Neuronal stem cell (in vitro differentiated cells): ENCODE data around the gene UTS2B.

Source experiments
- DNase-seq: peaks from one replicate; pipeline ENCODE4 v3.0.0-alpha.2; 2013; ENCODE audit warnings: low spot score
- H2AFZ ChIP-seq: one replicate; pipeline ENCODE4 v1.6.1; 2013; ENCODE audit warnings: mild to moderate bottlenecking, low read length, inconsistent platforms
- H2AK5ac ChIP-seq: 2 replicates; pipeline ENCODE4 v1.6.1; 2013; ENCODE audit warnings: low read depth, mild to moderate bottlenecking, inconsistent platforms, low read length, moderate library complexity, mixed read lengths
- H2BK120ac ChIP-seq: 2 replicates; pipeline ENCODE4 v1.6.1; 2013; ENCODE audit warnings: low read depth, mild to moderate bottlenecking, inconsistent platforms, low read length, moderate library complexity, mixed read lengths
- H2BK12ac ChIP-seq: one replicate; pipeline ENCODE4 v1.6.1; 2013; ENCODE audit warnings: low read length, inconsistent platforms
- H2BK15ac ChIP-seq: 2 replicates; pipeline ENCODE4 v1.6.1; 2013; ENCODE audit warnings: mild to moderate bottlenecking, low read length, inconsistent platforms, mixed read lengths
- H2BK5ac ChIP-seq: one replicate; pipeline ENCODE4 v1.6.1; 2013; ENCODE audit warnings: inconsistent platforms, mild to moderate bottlenecking, low read length, moderate library complexity
- H3K14ac ChIP-seq: one replicate; pipeline ENCODE4 v1.6.1; 2013; ENCODE audit warnings: low read length, inconsistent platforms
- H3K18ac ChIP-seq: 2 replicates; pipeline ENCODE4 v1.6.1; 2013; ENCODE audit warnings: low read length, inconsistent platforms
- H3K23ac ChIP-seq: 2 replicates; pipeline ENCODE4 v1.6.1; 2013; ENCODE audit warnings: low read depth, mild to moderate bottlenecking, mixed read lengths, low read length, inconsistent platforms; ENCODE audit not compliant: poor library complexity
- H3K27ac ChIP-seq: replicated peaks from 3 replicates; pipeline ENCODE4 v1.5.1; 2013; ENCODE audit warnings: low read length, inconsistent platforms
- H3K27me3 ChIP-seq, 3 experiments: 2 replicates each; pipeline ENCODE4 v1.6.1; 2013; ENCODE audit warnings: low read length in 3 of 3, mild to moderate bottlenecking in 2 of 3, inconsistent platforms in 1 of 3, low read depth in 1 of 3, mixed read lengths in 1 of 3, moderate library complexity in 1 of 3; ENCODE audit not compliant: control insufficient read depth in 3 of 3, insufficient read depth in 3 of 3
- H3K36me3 ChIP-seq, 2 donors: replicated peaks in 1 of 2; 2 replicates each; pipeline ENCODE4 v1.6.1; 2013; ENCODE audit warnings: low read length in 2 of 2; ENCODE audit not compliant: control insufficient read depth in 2 of 2, insufficient read depth in 2 of 2
- H3K4ac ChIP-seq: 2 replicates; pipeline ENCODE4 v1.6.1; 2013; ENCODE audit warnings: inconsistent platforms, mild to moderate bottlenecking, low read length, moderate library complexity
- H3K4me1 ChIP-seq, 2 donors: 1 replicate in 1 of 2; 2 replicates in 1 of 2; pipeline ENCODE4 v1.6.1; 2013; ENCODE audit warnings: low read length in 2 of 2, low read depth in 1 of 2; ENCODE audit not compliant: control insufficient read depth in 2 of 2, insufficient read depth in 1 of 2
- H3K4me2 ChIP-seq: one replicate; pipeline ENCODE4 v1.6.1; 2013; ENCODE audit warnings: mild to moderate bottlenecking, low read length, inconsistent platforms; ENCODE audit not compliant: insufficient read depth, poor library complexity, severe bottlenecking
- H3K4me3 ChIP-seq, 2 donors: 2 replicates each; pipeline ENCODE4 v1.5.1; 2013; ENCODE audit warnings: low read length in 2 of 2, mild to moderate bottlenecking in 2 of 2, inconsistent platforms in 1 of 2, moderate library complexity in 1 of 2
- H3K79me1 ChIP-seq: one replicate; pipeline ENCODE4 v1.6.1; 2013; ENCODE audit warnings: low read depth, mild to moderate bottlenecking, inconsistent platforms, low read length, moderate library complexity
- H3K9ac ChIP-seq: one replicate; pipeline ENCODE4 v1.6.1; 2013; ENCODE audit warnings: mild to moderate bottlenecking, low read depth, low read length, inconsistent platforms; ENCODE audit not compliant: poor library complexity
- H3K9me3 ChIP-seq, 2 donors: replicated peaks in 1 of 2; 2 replicates each; pipeline versions ENCODE3 to v1.6.1; 2013; ENCODE audit warnings: low read length in 2 of 2, mild to moderate bottlenecking in 2 of 2, inconsistent platforms in 1 of 2, low read depth in 1 of 2, mixed read lengths in 1 of 2, moderate library complexity in 1 of 2; ENCODE audit not compliant: control insufficient read depth in 2 of 2, insufficient read depth in 1 of 2
- H4K8ac ChIP-seq: one replicate; pipeline ENCODE4 v1.6.1; 2013; ENCODE audit warnings: low read depth, mild to moderate bottlenecking, inconsistent platforms, low read length, moderate library complexity
- H4K91ac ChIP-seq: one replicate; pipeline ENCODE4 v1.6.1; 2013; ENCODE audit warnings: low read length, low read depth, mild to moderate bottlenecking, inconsistent platforms; ENCODE audit not compliant: poor library complexity
- WGBS, 2 donors: extraction: QIAGEN DNeasy Blood & Tissue Kit; methylation state at CpG; one replicate each; pipeline ENCODE4 v1.1.7; 2013; ENCODE audit warnings: missing lambda C conversion rate in 2 of 2, mixed read lengths in 1 of 2; ENCODE audit not compliant: insufficient read length in 2 of 2, insufficient replicate concordance in 1 of 2; ENCODE audit errors: extremely low coverage in 2 of 2; 5-methylcytosine and 5-hydroxymethylcytosine counted together

The UTS2B gene

DNA sequence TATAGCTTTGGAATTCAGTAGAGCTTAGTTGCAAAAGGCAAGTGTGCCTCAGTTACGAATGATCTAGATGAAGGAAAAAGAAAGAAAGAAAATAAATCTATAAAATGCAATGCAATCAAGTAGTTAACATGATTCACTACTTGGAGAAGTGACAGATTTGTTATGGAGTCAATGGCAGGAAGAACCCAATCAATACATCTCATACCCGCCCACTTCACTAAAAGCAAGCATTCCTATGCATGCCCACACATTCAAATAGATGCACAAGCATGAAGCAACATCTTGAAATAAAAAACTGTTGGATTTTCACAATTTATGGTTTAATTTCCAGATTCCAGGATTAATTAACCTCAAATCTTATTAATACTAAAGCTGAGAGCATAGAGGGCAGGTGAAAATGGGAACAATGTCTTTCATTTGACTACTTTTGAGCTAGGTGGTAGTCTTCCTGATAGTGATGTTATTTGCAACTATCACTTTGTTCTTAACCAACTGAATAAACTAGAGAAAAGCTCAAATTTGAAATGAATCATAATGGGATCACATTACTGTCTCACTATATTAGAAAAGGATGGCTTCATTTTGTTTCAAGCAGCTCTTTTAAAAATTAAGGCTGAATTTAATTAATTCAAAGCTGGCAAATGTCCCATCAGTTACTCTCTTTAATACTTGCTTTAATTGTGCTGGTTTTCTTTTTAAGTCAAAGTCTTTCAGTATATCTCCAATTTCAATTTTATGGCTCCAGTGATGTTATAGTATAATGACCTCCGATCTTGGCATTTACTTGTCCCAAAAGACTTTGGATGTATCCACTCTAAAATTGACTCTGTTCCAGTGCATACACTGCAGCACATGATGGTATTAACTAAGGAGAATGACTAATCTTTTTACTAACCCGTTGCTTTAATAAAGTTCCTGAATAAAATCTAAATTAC, 47.8 kb downstream of the UTS2B start:
- Histone ChIP-seq H2BK15ac (no peak overlapping the region), H3K79me1 (no peaks in the 10 kb centered on the region), H3K14ac (no peak overlapping the region), H3K36me3 (no peaks in the 10 kb centered on the region), H3K27ac (no peak overlapping the region), H4K8ac (no peak overlapping the region), H2AFZ (no peak overlapping the region), H2BK120ac (no peak overlapping the region), H2AK5ac (no peak overlapping the region), H3K18ac (no peak overlapping the region), H3K4me2 (no peak overlapping the region), H3K27me3 (no peaks in the 10 kb centered on the region), H2BK12ac (no peak overlapping the region), H2BK5ac (no peak overlapping the region), H3K4ac (no peak overlapping the region), H3K9me3 (no peaks in the 10 kb centered on the region), H3K4me3 (no peak overlapping the region), H3K23ac (no peak overlapping the region), H3K9ac (no peak overlapping the region), H4K91ac (no peak overlapping the region), H3K4me1 (no peaks in the 10 kb centered on the region)
- WGBS, 2 donors, result no CpG with 5 or more reads among the region's 4 CpGs
- no peak for DNase-seq

GRCh38 chr3:191280882-191281281, 49.4 kb downstream of the UTS2B start:
- no peak overlapping the region for H2BK5ac ChIP-seq
- no peaks in the 10 kb centered on the region for H3K27me3 ChIP-seq
- H3K4me2 ChIP-seq, result no peak overlapping the region
- no peak overlapping the region for H4K8ac ChIP-seq
- H3K14ac ChIP-seq, result no peak overlapping the region
- no peak overlapping the region for H2BK12ac ChIP-seq
- H3K79me1 ChIP-seq, result no peaks in the 10 kb centered on the region
- no peaks in the 10 kb centered on the region for H3K4me1 ChIP-seq
- H3K27ac ChIP-seq, result no peak overlapping the region
- no peak overlapping the region for H3K23ac ChIP-seq
- no peak overlapping the region for H2AFZ ChIP-seq
- H2BK15ac ChIP-seq, result no peak overlapping the region
- DNase-seq, result no peak
- no peak overlapping the region for H4K91ac ChIP-seq
- H3K36me3 ChIP-seq, result no peaks in the 10 kb centered on the region
- H3K9ac ChIP-seq, result no peak overlapping the region
- no peak overlapping the region for H3K18ac ChIP-seq
- H3K9me3 ChIP-seq, result no peaks in the 10 kb centered on the region
- no peak overlapping the region for H3K4me3 ChIP-seq
- H2BK120ac ChIP-seq, result no peak overlapping the region
- H3K4ac ChIP-seq, result no peak overlapping the region
- no peak overlapping the region for H2AK5ac ChIP-seq

GRCh38 chr3:191280111-191280510, 50.2 kb downstream of the UTS2B start:
- Histone ChIP-seq H3K27me3 (no peaks in the 10 kb centered on the region), H3K4me3 (no peak overlapping the region), H3K14ac (no peak overlapping the region), H2BK12ac (no peak overlapping the region), H2BK120ac (no peak overlapping the region), H2BK15ac (no peak overlapping the region), H2BK5ac (no peak overlapping the region), H3K4me1 (no peaks in the 10 kb centered on the region), H3K9ac (no peak overlapping the region), H3K27ac (no peak overlapping the region), H3K23ac (no peak overlapping the region), H4K8ac (no peak overlapping the region), H3K18ac (no peak overlapping the region), H3K4ac (no peak overlapping the region), H2AK5ac (no peak overlapping the region), H3K9me3 (no peaks in the 10 kb centered on the region), H3K4me2 (no peak overlapping the region), H3K79me1 (no peaks in the 10 kb centered on the region), H3K36me3 (no peaks in the 10 kb centered on the region), H2AFZ (no peak overlapping the region), H4K91ac (no peak overlapping the region)
- no peak for DNase-seq
- WGBS, 2 donors, result no CpG with 5 or more reads among the region's 1 CpG

DNA sequence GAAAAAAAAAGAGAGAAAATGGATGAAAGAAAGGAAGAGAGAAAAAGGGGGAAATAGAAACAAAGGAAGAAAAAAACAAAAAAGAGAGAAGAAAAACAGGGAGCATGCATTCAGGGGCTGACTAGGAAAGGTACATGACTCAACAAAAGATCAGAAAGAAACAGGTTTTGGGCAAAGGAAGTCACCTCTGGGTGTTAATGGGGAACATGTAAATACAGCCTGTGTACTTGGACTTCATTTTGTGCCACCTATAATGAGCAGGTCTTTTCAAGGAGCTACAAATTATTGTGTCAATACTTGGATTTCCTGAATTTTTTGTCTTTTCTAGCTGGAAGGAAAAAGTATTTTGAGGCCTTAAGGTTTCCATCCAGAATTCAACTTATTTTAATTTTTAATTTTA, 54.6 kb downstream of the UTS2B start:
- Histone ChIP-seq H2BK120ac (no peak overlapping the region), H3K14ac (no peak overlapping the region), H4K8ac (no peak overlapping the region), H3K4me2 (no peak overlapping the region), H2BK5ac (no peak overlapping the region), H3K18ac (no peak overlapping the region), H3K4me1 (no peaks in the 10 kb centered on the region), H3K23ac (no peak overlapping the region), H2BK15ac (no peak overlapping the region), H3K36me3 (no peaks in the 10 kb centered on the region), H3K9ac (no peak overlapping the region), H2AK5ac (no peak overlapping the region), H3K79me1 (no peaks in the 10 kb centered on the region), H3K4ac (no peak overlapping the region), H4K91ac (no peak overlapping the region), H2BK12ac (no peak overlapping the region), H3K27ac (no peak overlapping the region), H3K27me3 (no peaks in the 10 kb centered on the region), H2AFZ (no peak overlapping the region), H3K9me3 (no peaks in the 10 kb centered on the region), H3K4me3 (no peak overlapping the region)
- no peak for DNase-seq
